COLO829 (cell line): ENCODE measurements around the gene ZNF646.

ENCODE experiments used
- DNase-seq: peaks from one replicate; pipeline ENCODE4 v3.0.0; 2012; ENCODE audit warnings: low spot score

Gene ZNF646

GRCh38 chr16:31073970-31074813 lies at the start of gene ZNF646, which contains the start of gene ZNF668:
Gene ZNF646 (plus strand): TSS chr16:31074422. CDS start chr16:31076325, 1,903 bp downstream.
Gene ZNF668 (minus strand): TSS chr16:31074240. CDS start chr16:31064459, 9,781 bp downstream.
- peak; percentile 98 for DNase-seq

GRCh38 chr16:31025339-31025738 lies 48.9 kb upstream of the ZNF646 start:
- no peak for DNase-seq

- DNase-seq, result no peak
Observed at GRCh38 chr16:31029272-31029671, 45.0 kb upstream of the ZNF646 start.

- no peak for DNase-seq
Observed at GRCh38 chr16:31031276-31031675, 42.9 kb upstream of the ZNF646 start.

- peak; percentile 99 for DNase-seq
Observed at GRCh38 chr16:31032736-31033708, 41.2 kb upstream of the ZNF646 start, which contains the start of gene STX4. Gene STX4 (plus strand): TSS chr16:31033558. CDS start chr16:31033806, 248 bp downstream.

- DNase-seq, result peak; percentile 100
Observed at GRCh38 chr16:31033709-31034492, 40.3 kb upstream of the ZNF646 start.

- DNase-seq, result no peak
Observed at GRCh38 chr16:31036691-31037090, 37.5 kb upstream of the ZNF646 start.

- DNase-seq, result no peak
Observed at GRCh38 chr16:31038993-31039392, 35.2 kb upstream of the ZNF646 start.

- no peak for DNase-seq
Observed at GRCh38 chr16:31042866-31043265, 31.4 kb upstream of the ZNF646 start.

GRCh38 chr16:31043352-31043751 lies 30.9 kb upstream of the ZNF646 start:
- DNase-seq, result no peak

GRCh38 chr16:31043898-31044481 lies 30.2 kb upstream of the ZNF646 start:
- DNase-seq, result no peak

- DNase-seq, result no peak
Observed at GRCh38 chr16:31050280-31051030, 23.8 kb upstream of the ZNF646 start.

GRCh38 chr16:31052114-31052513 lies 22.1 kb upstream of the ZNF646 start:
- peak; percentile 81 for DNase-seq

GRCh38 chr16:31055613-31056012 lies 18.6 kb upstream of the ZNF646 start:
- DNase-seq, result no peak

GRCh38 chr16:31061126-31061812 lies 13.0 kb upstream of the ZNF646 start:
- no peak for DNase-seq

GRCh38 chr16:31061813-31062440 lies 12.3 kb upstream of the ZNF646 start:
- no peak for DNase-seq

- DNase-seq, result no peak
Observed at GRCh38 chr16:31063495-31063842, 10.8 kb upstream of the ZNF646 start.

GRCh38 chr16:31063843-31064611 lies 10.2 kb upstream of the ZNF646 start:
- no peak for DNase-seq
